GM12878 (cell line): ENCODE results near the gene IER5L. TPM values are rescaled to one million over a fixed set of nuclear protein-coding genes. Genes with fewer than 3 reads are reported as not detected.

Experiments
- ATAC-seq: fragments of 200-7000 bp; cut with Tn5 transposase; 3 replicates; pipeline ENCODE4 v1.9.1; 2020; ENCODE audit warnings: mild to moderate bottlenecking, moderate library complexity
- BruUV-seq: library from RNA; stranded (reverse); fragments of 400-500 nt; replicated peaks from 2 replicates; lab custom pipeline; 2021; lab: Mats Ljungman, UMichigan
- CTCF ChIA-PET: fragments of 300-600 bp; sonication (Branson Sonifier 250); formaldehyde crosslinking; extraction: SDS; loops from one replicate; lab custom pipeline; 2021; ENCODE audit warnings: inconsistent platforms; lab: Yijun Ruan, JAX
- POLR2A ChIA-PET: fragments of 350-600 bp; formaldehyde crosslinking; extraction: SDS; loops from one replicate; lab custom pipeline; 2021; ENCODE audit warnings: inconsistent platforms; lab: Charles Lee
- RAD21 ChIA-PET: fragments of 300-600 bp; sonication (Branson Sonifier 250); formaldehyde crosslinking; loops from one replicate; lab custom pipeline; 2023; ENCODE audit warnings: antibody characterized with exemption; ENCODE audit not compliant: unreplicated experiment; lab: Charles Lee
- SMC1A ChIA-PET: fragments of 300-600 bp; sonication (Branson Sonifier 250); formaldehyde crosslinking; loops from one replicate; lab custom pipeline; 2023; ENCODE audit not compliant: unreplicated experiment, uncharacterized antibody; lab: Charles Lee
- DNase-seq: peaks from one replicate; pipeline ENCODE4 v3.0.0-alpha.2; 2011; ENCODE audit warnings: low read depth, low spot score
- FAIRE-seq: peaks from 3 replicates; lab custom pipeline; 2011; peaks lifted over from hg19 to GRCh38; lab: Jason Lieb, UNC
- H2AFZ ChIP-seq: 2 replicates; pipeline ENCODE4 v1.6.0; 2011; ENCODE audit warnings: low read depth, low read length, control low read depth; ENCODE audit not compliant: control insufficient read depth
- H3K27ac ChIP-seq: 2 replicates; pipeline ENCODE4 v1.5.1; 2011; ENCODE audit warnings: control low read depth; ENCODE audit not compliant: control insufficient read depth, insufficient read depth
- H3K27me3 ChIP-seq, 2 experiments: replicated peaks in 1 of 2; 2 replicates each; pipeline versions ENCODE4 v1.6.0 to v1.6.1; 2011; ENCODE audit warnings: low read length in 1 of 2; ENCODE audit not compliant: control insufficient read depth in 2 of 2, insufficient read depth in 2 of 2
- H3K36me3 ChIP-seq, 2 experiments: 2 replicates each; pipeline ENCODE4 v1.5.1; 2011; ENCODE audit warnings: low read length in 1 of 2; ENCODE audit not compliant: control insufficient read depth in 2 of 2, insufficient read depth in 2 of 2
- H3K4me1 ChIP-seq: 2 replicates; pipeline ENCODE4 v1.6.1; 2011; ENCODE audit warnings: mild to moderate bottlenecking, low read length, moderate library complexity, mixed read lengths; ENCODE audit not compliant: control insufficient read depth, insufficient read depth
- H3K4me2 ChIP-seq: 2 replicates; pipeline ENCODE4 v1.6.0; 2011; ENCODE audit warnings: control low read depth; ENCODE audit not compliant: control insufficient read depth, insufficient read depth
- H3K4me3 ChIP-seq: fragments of 200-600 bp; sonication (generic); 2 replicates; pipeline ENCODE4 v1.5.1; 2016
- H3K79me2 ChIP-seq: 2 replicates; pipeline ENCODE4 v1.6.0; 2011; ENCODE audit warnings: low read length; ENCODE audit not compliant: control insufficient read depth, insufficient read depth
- H3K9ac ChIP-seq: 2 replicates; pipeline ENCODE4 v1.8.0; 2011; ENCODE audit warnings: low read length, control low read depth, mixed read lengths; ENCODE audit not compliant: control insufficient read depth, insufficient read depth
- H3K9me3 ChIP-seq: replicated peaks from 3 replicates; pipeline ENCODE4 v1.5.1; 2011; ENCODE audit warnings: mild to moderate bottlenecking, low read length; ENCODE audit not compliant: control insufficient read depth, insufficient read depth
- H4K20me1 ChIP-seq: 2 replicates; pipeline ENCODE4 v1.6.0; 2011; ENCODE audit not compliant: control insufficient read depth, insufficient read depth
- ATF7 ChIP-seq: fragments of 450-650 bp; IDR thresholded peaks from 2 replicates; pipeline ENCODE4 v1.6.1; 2016; ENCODE audit warnings: low read depth, mild to moderate bottlenecking
- CBX3 ChIP-seq: fragments of 200-600 bp; sonication (generic); IDR thresholded peaks from 2 replicates; pipeline ENCODE4 v1.6.1; 2016; ENCODE audit warnings: low read depth, borderline replicate concordance
- CBX5 ChIP-seq: sonication (generic); IDR thresholded peaks from 2 replicates; pipeline ENCODE4 v1.6.1; 2016; ENCODE audit warnings: low read depth, moderate library complexity, mild to moderate bottlenecking, inconsistent platforms
- CEBPZ ChIP-seq: fragments of 150-350 bp; IDR thresholded peaks from 2 replicates; pipeline ENCODE4 v1.6.1; 2016; ENCODE audit warnings: low read depth, low read length
- ELK1 ChIP-seq: IDR thresholded peaks from 2 replicates; pipeline ENCODE4 v1.6.1; 2012; ENCODE audit warnings: low read depth, low read length, improper control_type of control experiment
- LARP7 ChIP-seq: fragments of 450-650 bp; IDR thresholded peaks from 2 replicates; pipeline ENCODE4 v1.6.1; 2017; ENCODE audit warnings: mild to moderate bottlenecking
- PAX5 ChIP-seq: IDR thresholded peaks from 2 replicates; pipeline ENCODE4 v1.6.1; 2011; ENCODE audit warnings: low read depth, low read length, borderline replicate concordance
- PBX3 ChIP-seq: IDR thresholded peaks from 2 replicates; pipeline ENCODE4 v1.6.1; 2011; ENCODE audit warnings: mild to moderate bottlenecking, low read depth, low read length, moderate library complexity; ENCODE audit not compliant: insufficient replicate concordance
- POLR2A ChIP-seq: IDR thresholded peaks from 2 replicates; pipeline ENCODE4 v1.6.1; 2011; ENCODE audit warnings: low read depth, mild to moderate bottlenecking, low read length
- ZBTB11 ChIP-seq: fragments of 450-650 bp; formaldehyde crosslinking; IDR thresholded peaks from 2 replicates; pipeline ENCODE4 v1.5.0; 2022; ENCODE audit warnings: mild to moderate bottlenecking, missing genetic modification characterization
- ZBTB40 ChIP-seq: fragments of 450-650 bp; IDR thresholded peaks from 2 replicates; pipeline ENCODE4 v1.6.1; 2016; ENCODE audit warnings: mild to moderate bottlenecking, moderate library complexity, borderline replicate concordance
- WGBS: methylation state at CpG from one replicate; pipeline ENCODE4 v1.1.6; 2016; ENCODE audit warnings: low lambda C conversion rate; ENCODE audit not compliant: insufficient replicate concordance, insufficient coverage; ENCODE audit errors: missing lambda C conversion rate; 5-methylcytosine and 5-hydroxymethylcytosine counted together
- in situ Hi-C: fragments of 300-500 bp; cut with MboI; formaldehyde crosslinking; loops from 9 replicates; pipeline ENCODE4 v1.14.3; 2018; ENCODE audit warnings: mixed read lengths
- intact Hi-C: fragments of 100-400 bp; cut with micrococcal nuclease; formaldehyde crosslinking; loops from one replicate; pipeline ENCODE4 v1.14.2; 2022; ENCODE audit not compliant: unreplicated experiment
- polyA plus RNA-seq, 11 experiments: library from polyadenylated mRNA; depleted of rRNA in 4 of 11; unstranded in 6 of 11; stranded (reverse) in 5 of 11; fragments of >200 nt; fragmentation: Nextera tagmentation in 4 of 11; fragmentation: Illumina TruSeq in 1 of 11; extraction: Ambion mirVana in 4 of 11; extraction: Trizol in 1 of 11; gene quantifications; 1 replicate in 1 of 11; 2 replicates in 10 of 11; pipeline versions ENCODE4 v1.2.1 to v1.2.3, GENCODE V29; 2011 to 2016; ENCODE audit warnings: inconsistent platforms in 2 of 11, missing spikeins in 2 of 11, low read depth in 1 of 11
- total RNA-seq, 4 experiments: library from RNA; depleted of rRNA in 3 of 4; stranded (reverse); fragments of >200 nt in 3 of 4; fragmentation: Illumina TruSeq in 1 of 4; extraction: Trizol in 1 of 4; gene quantifications; 2 replicates each; pipeline versions ENCODE4 v1.2.1 to v1.2.3, GENCODE V29; 2013 to 2021

The IER5L gene
- total and polyA plus RNA-seq, 10 of the 15 experiments (the other 5 are each of a cell fraction or from before 2014, with no cell fraction given): 0.04 to 1.4 (median 0.17) TPM

- RAD21 ChIA-PET: no interaction called here
- in situ Hi-C loops: no loop called here
- CTCF ChIA-PET: interaction anchor here (0.6 to 1.0 kb wide), 2 partner anchors 85 to 921 kb away, joined by 3 to 4 read pairs; no protein-coding TSS in a partner anchor
- SMC1A ChIA-PET: no interaction called here
- Histone ChIP-seq H3K9me3 (no peaks in the 10 kb centered on the region), H3K36me3 (no peaks in the 10 kb centered on the region), H3K4me2 (no peak overlapping the region), H3K9ac (no peak overlapping the region), H3K27me3 (no peaks in the 10 kb centered on the region), H3K4me1 (no peaks in the 10 kb centered on the region), H3K4me3 (no peak overlapping the region), H3K27ac (no peak overlapping the region), H2AFZ (no peak overlapping the region), H3K79me2 (no peaks in the 10 kb centered on the region), H4K20me1 (no peaks in the 10 kb centered on the region)
- POLR2A ChIA-PET: no interaction called here
- no peak for FAIRE-seq
- no TSS peak for BruUV-seq
- ATAC-seq: no peak
- DNase-seq: no peak
- intact Hi-C loops: no loop called here
- 49% methylated on average over 7 of the region's 7 CpGs for WGBS
- TF ChIP-seq ELK1 (no peak), PBX3 (no peak), CEBPZ (no peak), LARP7 (no peak), CBX3 (no peak), ZBTB40 (no peak), ZBTB11 (CRISPR knock-in tag) (no peak), POLR2A (no peak), ATF7 (no peak), PAX5 (no peak), CBX5 (no peak)
These were observed 31.5 kb upstream of the IER5L start for GRCh38 chr9:129209580-129209979.
